Ammon's horn (tissue), 1 donor: ENCODE data around the gene NPLOC4.

Experiments
- DNase-seq: peaks from one replicate; pipeline ENCODE4 v3.0.0-alpha.2; 2016; ENCODE audit warnings: low spot score

NPLOC4 gene

DNA sequence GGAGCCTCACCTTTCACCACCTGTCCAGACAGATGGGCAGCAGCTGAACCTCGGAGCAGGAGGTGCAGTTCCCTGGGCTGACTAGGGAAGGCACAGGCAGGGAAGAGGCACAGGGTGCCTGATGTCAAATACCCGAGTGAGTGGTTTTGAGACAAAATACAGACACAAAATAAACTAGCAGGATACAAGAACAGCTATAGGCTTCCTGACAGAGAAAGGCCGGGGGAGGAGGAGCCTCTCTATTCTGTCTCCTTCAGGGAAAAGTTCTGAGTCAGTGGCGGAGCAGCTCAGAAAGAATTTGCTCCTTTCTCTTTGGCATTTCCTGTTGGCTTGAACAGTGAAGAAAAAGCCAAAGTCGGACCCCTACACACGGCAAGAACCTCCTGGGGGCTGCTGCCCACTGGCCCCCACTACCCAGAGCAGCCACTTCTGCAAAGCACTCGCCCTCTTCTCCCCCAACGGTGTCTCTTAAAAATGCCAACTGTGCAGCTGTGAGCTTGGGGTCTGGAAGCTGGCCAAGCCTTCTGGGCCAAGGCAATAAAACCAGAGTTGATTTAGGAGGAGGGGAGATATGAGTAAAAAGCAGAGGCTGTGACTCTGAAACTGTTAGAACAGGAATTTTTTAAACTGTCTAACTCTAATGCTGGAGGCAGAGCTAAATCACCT is 70.3 kb downstream of the NPLOC4 start:
- DNase-seq: peak; percentile 67

DNA sequence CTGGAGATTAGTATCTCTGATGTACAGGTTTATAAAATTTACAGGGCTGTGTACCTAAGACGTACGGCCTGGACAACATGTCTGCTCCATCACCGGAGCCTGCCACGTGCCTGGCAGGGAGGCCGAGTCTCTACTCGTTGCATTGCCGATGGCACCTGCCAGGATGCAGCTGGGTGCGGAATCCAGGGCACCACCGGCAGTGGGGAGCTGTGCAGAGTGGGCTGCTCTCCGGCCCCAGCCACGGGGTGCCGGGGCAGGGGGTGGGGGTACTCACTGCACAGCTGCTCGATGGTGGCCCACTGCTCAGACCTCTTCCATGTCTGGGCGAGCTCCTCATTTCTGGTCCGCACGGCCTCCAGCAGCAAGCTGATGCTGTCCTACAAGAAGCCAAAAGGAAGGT is 71.7 kb downstream of the NPLOC4 start:
- DNase-seq: no peak

DNA sequence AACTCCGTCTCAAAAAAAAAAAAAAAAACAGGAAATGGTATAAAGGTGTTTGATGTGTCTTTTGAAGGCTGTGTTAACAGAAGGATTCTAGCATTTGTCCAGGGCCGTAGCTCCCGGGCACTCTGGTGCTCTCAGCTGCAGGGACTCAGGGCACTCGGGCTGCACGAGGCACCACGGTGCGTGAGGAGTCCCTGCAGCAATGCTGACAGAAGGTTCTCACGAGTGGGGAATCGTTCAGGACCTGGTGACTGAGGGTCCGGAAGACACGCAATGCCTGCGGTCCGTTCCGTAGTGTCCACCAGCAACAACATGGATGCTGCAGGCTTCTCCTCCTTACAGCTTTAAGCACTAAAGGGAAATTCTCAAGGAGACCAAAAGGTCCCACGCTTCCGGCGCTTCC is 72.1 kb downstream of the NPLOC4 start:
- no peak for DNase-seq

DNA sequence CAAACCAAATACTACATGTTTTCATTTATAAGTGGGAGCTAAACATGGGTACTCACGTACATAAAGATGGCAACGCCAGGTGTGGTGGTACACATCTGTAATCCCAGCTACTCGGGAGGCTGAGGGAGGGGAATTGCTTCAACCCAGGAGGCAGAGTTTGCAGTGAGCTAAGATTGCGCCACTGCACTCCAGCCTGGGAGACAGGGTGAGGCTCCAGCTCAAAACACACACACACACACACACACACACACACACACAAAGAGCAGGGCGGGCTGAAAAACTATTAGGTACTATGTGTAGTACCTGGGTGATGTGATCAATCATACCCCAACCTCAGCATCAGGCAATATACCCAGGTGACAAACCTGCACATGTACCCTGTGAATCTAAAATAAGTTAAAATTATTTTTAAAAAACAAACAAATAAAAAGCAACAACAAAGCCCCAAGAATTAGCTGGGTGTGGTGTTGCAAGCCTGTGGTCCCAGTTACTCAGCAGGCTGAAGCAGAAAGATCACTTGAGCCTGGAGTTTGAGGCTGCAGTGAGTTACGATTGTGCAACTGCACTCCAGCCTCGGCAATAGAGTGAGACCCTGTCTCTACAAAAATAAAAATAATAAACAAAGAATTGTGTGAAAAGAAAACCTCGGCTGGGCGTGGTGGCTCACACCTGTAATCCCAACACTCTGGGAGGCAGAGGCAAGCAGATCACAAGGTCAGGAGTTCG is 72.9 kb downstream of the NPLOC4 start:
- no peak for DNase-seq

DNA sequence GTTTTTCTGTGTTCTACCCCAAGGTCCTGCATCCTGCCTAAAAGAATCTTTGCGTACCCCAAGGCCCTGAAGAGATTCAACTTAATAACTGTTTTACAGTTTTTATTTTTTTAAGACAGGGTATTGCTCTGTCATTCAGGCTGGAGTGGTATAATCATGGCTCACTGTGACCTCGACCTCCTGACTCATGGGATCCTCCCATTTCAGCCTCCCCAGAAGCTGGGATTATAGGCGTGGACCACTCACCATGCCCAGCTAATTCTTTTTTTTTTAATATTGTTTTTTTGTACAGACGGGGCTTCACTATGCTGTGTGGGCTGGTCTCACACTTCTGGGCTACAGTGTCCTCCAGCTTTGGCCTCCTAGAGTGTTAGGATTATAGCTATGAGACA is 75.4 kb downstream of the NPLOC4 start:
- DNase-seq: no peak

DNA sequence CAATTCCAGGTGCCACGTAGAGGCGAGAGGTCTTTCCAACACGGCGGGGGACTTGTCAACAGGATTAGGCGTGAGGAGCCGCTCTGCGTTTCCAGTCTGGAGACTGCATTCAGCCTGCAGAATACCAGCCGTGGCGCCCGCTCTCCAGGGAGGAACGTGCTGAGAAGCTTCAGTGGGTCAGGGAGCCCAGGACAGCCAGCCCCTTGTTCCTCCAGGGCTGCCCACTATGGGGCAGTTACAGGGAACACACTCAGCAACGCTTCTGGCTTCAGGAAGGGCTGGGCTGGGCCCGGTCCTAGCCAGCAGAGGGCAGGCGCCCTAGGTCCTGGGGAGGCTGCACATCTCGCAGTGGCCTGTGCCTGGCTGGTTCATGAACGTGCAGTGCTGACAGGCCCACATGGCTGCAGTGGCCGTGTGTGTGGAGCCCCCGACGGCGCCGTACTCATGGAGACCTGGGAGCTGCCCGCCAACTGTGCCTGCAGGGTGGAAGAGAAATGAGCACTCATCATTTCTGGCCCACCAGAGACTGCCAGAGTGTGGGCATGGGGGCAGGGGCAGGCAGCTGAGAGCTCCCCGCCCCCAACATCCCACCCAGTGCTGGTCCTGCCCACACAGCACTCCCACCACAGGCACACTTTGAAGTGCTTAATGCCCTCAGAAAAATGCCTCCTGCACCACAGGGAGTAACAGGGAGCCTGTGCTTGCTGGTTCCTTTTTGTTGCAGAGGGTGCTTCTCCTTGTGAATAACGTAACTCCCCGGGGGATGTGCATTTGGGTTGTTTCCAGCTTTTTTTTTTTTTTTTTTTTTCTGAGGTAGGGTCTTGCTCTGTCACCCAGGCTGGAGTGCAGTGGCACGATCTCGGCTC is 77.7 kb downstream of the NPLOC4 start:
- no peak for DNase-seq

DNA sequence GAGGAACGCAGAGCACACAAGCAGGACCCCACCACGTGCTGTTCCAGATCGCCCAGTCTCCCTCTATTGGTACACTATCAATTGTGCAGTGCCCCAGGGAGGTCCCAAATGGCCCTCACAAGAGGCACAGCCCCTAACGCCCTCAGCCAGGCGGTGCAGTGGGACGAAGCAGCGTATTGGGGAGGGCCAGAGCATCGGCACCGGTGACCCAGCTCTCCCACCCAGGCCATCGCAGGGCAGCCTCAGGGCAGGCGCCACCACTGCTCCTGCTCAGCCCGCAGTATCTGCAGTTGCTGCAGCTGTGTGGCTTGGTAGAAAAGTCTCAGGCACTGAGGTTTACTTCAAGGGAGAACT is 78.8 kb downstream of the NPLOC4 start:
- no peak for DNase-seq

DNA sequence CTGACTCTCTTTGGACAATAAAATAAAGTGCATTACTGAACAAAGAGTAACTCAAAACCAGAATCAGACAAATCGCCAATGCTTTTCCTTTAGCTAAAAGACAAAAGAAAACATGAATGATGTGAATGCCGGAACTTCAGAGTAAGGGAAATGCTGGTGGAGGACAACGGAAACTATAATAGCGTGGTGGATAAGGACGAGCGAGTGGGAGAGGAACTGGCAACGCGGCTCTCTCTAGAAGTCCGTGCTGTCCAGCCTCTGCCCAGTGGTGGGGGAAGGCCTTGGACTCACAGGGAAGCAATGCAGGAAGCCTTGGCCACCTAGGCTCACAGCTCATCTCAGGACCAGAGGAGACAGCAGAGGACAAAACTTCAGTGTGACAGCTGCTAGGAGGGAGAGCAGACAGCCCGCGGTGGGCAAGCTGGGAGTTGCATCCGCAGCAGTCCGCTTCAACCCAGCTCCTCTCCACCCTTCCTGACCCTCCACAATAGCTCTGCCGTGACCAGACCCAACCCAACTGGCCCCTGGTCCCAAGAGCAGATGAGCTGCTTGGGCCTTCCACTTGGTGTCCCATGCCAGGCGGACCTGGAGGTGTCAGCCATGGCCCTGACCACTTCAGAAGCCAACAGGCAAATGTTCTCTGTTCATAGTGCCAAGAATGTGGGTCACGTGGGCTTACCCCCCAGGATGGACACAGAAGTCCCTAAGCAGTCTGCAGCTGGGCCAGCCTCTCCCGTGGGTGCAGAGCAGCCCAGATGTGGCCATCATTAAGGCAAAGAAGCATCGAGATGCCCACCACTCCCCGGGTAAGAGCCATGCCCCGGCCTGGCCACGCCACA is 79.4 kb downstream of the NPLOC4 start:
- no peak for DNase-seq

DNA sequence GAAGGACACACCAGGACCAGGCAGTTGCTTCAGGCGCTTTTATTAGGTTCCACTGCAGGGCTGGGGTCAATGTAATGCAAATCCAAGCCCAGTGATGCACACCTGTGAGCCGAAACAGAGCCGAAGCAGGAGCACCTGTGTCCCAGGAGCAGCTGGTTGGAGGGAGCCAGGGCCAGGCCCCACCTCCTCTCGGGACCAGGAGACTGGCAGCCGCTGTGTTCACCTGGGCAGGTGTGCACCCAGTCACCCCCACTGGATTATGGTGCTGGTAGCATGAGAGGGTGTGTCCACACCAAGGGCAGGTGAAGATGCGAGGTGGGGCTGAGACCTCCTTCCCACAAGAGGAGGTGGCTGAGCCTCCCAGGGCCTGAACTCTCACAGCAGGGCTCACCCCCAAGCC is 80.0 kb downstream of the NPLOC4 start:
- DNase-seq: no peak

DNA sequence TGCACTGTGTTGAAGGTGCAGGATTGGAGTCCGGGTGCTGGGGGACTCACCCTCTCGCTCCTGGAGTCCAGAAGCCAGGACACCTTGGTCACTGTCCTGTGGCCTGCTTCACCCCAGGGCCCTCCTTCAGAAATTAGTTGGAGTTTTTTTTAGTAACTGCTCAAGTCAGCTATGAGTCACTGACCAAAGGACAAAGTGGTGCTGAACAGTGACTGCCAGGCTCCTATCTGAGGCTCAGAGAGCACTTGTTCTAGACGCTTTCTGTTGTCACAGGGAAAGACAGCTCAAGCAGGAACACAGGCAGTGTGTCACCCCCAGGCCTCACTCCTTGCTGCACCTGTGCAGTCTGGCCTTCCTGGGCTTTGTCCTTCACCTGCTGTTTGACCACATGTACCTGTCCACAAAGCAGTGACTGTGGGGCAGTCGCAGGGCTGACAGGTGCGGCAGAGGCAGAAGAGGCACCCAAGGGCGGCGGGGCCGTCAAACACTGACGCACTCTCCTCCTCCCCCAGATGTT is 80.7 kb downstream of the NPLOC4 start:
- no peak for DNase-seq

DNA sequence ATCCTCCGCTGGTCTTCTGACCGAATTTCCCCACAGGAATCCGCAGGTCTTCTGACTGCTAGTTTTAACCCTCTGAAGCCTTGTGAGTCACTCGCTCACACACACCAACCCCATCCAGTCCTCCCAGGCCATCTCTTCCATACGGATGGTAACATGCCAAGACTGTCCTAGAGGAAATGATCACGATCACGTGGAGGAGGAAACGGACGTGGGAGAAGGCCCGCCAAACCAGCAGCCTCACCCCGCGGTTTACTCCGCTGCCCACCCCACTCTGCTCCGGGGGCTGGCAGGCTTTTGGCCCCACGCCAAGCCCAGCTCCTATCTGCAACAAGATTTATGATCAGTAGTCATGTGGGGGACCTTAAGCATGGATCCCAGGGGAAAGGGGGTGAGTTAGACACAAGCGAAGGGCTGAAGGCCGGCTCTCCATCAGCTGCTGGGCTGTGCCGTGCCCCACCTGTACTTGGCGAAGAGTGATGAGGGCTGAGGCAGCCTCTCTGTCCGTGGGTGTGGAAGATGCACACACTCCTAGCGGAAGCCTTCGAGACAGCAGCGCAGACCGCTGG is 83.2 kb downstream of the NPLOC4 start:
- DNase-seq: no peak

DNA sequence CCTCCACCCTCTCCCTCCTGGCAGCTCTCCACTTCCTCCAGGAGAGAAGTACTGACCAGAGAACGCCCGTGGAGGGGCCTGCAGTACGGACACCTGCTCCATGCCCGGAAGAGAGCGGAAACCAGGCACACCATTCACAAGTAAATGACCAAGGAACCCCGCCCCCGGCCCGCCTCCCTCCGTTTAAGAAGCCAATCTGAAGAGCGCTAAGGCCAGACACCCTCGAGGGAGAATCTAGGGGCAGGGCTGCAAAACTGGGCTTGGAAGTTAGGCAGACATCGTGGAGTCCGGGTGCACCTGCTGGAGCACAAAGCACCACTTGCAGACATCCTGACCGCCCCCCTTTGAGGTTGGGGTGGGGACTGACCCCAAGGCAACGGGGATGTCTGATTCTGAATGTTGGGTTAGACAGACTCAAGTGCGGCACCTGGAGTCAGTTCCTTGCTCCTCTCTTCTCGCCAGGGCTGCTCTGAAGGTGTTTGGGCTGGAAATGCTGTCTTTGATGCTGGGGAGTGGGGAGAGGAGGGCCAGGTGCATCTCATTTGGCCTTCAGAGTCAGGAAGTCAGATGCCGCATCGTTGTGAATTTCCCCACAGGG is 83.8 kb downstream of the NPLOC4 start:
- peak; percentile 67 for DNase-seq

DNA sequence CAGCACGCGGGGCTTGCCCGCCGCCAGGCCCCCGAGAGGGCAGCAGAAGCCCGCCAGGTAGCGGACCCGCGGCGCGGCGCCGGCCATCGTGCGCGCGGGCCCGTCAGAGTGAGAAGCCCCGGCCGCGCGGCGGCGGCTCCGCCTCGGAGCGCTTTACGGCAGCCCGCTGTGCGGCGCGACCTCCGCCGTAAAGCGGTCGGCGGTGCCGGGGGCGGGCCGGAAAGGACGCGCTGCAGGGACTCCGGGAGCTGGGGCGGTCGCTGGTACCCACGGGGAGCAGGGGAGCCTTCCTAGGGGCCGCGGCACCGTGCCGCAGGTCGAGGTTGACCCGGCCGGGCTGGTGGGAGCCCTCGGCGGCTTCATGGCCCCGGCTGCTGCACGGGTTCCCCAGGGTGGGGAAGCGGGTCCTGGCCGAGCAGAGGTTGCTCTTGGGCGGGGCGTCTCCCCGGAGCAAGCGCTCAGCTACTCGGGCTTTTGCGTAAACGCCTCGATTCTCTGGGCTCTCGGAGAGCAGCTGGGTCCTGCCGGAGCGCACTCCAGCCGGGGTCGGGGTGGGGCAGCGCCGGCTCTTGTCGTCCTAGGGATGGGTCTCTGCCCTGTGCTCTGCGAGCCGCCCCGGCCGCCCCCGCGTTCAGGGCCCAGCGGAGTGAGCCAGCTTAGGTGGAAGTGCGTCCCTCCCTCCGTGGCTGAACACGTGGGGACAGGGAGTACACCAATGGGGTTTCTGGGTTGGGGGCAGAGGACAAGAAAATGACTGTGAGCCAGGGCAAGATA is 84.5 kb downstream of the NPLOC4 start, which contains the start of gene FAAP100:
Gene FAAP100 (minus strand): TSS at position 110 of the 774 bp plus-strand sequence. CDS start 23 bp downstream, at position 87.
- peak; percentile 69 for DNase-seq

DNA sequence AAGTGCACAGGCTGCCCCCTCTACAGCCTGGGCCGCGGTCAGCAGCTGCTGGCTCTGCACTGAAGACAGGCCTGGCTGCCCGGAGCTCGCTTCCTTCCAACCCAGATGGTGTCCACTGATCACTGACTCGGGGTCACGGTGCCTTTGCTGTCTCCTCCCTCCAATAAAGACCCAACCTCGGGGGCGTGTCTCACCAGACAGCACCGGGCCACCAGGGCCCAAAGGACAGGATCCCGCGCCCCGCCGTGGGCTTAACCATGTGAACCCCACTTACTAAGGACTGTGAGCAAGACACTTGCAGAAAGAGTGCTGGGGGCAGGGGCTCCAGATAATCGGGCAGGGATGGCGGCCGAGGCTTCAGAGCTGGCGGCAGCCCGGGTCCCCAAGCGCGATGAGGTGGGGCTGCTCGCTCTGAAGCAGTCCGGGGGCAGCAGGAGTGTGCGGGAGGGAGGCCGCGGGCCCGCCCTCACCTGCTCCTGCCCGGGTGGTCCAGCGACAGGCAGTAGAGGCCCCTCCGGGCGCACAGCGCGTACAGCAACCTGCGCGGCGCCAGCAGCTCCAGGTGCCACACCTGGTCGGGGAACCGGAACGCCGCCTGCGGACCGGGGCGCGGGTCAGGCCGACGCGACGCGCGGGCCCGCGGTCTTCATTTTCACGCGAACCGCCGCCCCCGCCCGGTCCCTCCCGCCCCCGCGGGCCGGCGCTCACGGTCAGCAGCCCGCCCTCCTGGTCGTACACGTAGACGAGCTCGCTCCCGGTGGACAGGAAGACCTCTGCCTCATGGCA is 85.3 kb downstream of the NPLOC4 start:
- DNase-seq: no peak

DNA sequence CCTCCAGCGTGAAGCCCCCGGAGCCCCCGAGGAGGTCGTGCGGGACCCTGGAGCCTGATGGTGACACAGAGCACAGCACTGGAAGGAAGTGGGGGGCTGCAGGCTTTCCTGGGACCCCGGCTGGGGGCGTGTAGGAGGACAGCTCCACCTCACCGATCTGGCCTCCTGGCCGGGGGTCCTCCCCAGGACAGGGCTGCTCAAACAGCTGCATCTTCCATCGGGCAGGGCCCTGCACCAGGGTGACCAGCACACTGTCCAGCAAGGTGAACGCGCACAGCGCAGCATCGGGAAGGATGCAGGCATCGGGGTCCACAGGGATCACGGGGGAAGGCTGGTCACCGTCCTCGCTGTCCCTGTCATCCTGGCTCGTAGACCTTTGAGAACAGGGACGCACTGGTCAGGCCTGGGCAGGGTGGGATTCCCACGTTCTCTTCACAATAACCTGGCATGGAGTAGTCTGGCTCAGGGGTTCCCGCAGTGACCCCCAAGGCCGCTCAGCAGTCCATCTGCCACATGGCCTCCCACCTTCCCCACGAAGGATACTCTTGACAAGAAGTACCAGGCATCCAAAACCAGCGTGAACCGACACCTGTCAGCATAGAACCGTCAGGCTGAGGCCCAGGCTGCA is 86.0 kb downstream of the NPLOC4 start:
- DNase-seq: no peak

DNA sequence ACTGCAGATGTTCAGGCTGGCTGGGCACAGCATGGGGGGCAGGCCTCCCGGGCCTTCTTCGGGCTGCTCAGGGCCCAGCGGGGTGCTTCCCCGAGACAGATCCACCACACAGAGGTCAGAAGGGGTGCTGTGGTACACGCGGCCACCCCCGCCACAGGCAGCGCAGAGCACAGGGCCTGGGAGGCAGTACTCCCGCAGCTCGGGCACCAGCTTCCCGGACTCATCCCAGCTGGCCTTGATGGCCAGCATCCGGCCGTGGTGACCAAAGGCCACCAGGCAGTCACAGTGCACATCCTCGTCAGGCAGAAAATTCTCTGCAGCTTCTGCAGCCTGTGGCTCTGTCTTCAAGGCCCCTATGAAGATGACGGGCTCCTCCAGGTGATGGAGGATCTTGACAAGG is 86.6 kb downstream of the NPLOC4 start:
- DNase-seq: no peak

DNA sequence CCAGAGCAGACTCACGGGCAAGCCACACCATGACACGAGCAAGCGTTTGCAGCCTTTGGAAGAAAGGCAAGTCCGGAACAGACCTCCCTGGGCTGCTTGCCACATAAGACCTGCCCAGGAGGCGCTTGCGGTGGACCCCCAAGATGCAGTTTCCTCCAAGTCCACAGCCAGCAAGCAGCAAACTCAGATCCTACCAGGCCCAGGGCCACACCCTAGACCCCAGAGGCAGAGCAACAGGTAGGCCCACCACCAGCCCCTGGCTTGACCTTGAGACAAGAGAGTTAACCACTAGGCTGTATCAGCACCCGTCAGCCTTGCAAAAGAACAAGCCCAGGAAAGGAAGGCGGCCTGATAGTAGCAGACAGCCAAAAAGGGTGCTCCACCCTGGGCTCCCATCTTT is 87.1 kb downstream of the NPLOC4 start:
- no peak for DNase-seq

DNA sequence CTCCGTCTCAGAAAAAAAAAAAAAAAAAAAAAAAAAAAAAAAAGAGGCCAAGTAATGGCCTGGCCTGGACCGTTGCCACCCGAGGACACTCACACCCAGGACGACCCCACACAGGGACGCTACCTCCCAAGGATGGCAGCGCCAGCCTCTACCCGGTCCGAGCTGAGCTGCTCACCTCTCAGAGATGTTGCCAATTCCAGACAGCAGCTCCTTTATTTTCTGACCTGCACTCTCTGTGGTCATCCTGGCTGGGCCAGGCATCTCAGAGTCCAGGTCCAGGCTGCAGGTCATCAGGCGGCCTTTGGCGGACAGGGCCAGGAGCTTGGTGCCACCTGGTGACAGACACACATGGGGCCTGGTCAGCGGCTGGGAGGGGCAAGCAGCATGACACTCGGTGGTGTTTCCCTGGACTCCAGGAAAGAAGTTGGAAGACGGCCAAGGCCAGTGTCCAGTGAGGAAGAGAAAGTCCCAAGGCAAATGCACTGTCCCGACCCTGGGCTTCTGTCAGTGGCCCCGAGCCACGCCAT is 87.8 kb downstream of the NPLOC4 start:
- no peak for DNase-seq

DNA sequence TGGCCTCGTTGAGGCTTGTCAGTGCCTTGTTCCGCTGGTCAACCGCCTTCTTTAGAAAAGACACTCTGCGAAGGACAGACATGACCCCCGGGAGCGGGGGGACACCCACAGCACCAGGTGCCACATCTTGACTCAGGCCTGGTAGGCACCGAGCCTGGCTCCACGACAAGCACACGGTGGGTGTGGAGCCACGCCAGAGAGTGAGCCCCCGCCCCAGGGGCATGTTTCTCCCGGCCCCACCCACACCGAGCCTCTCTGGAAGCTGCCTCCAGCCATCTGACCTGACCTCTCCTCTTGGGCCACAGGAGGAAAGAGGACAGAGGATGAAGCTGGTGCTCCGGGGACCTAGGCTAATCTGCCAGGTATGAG is 89.3 kb downstream of the NPLOC4 start:
- DNase-seq: no peak
